ENCODE results near the gene TP53INP2. TPM values are rescaled to one million over a fixed set of nuclear protein-coding genes. Genes with fewer than 3 reads are reported as not detected.

Gene TP53INP2
- total and polyA plus RNA-seq, 2 experiments from 2014 or later = 2.7 to 3.3 TPM

DNA sequence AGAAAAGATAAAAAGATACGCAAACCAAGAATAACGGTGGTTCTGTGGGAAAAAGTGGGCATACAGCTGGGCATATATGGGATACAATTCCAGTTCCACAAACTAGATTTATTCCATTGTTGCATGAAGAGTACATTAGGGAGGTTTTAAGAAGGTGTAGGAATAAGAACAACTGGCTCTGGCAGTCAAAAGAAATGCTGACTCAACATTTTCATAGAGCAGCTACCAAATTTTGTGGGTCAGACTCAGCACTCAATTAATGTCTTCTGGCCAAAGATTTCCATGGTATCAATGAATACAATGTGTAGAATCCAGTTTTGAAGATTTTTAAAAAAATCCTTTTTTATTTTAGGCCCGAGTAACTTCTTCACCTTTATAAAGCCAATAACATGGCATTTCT, 40.2 kb downstream of the TP53INP2 start:
- Histone ChIP-seq H3F3A (replicated peaks; ENCODE audit: low read depth) (no peaks in the 10 kb centered on the region), H2AFZ (no peak overlapping the region), H3K27me3 (ENCODE audit: insufficient read depth) (no peaks in the 10 kb centered on the region), H3K9me2 (ENCODE audit: insufficient read depth) (no peaks in the 10 kb centered on the region), H3K36me3 (ENCODE audit: insufficient read depth) (no peaks in the 10 kb centered on the region), H3K4me1 (ENCODE audit: insufficient read depth) (no peaks in the 10 kb centered on the region), H3K4me3 (no peak overlapping the region), H4K20me1 (replicated peaks; ENCODE audit: insufficient read depth) (no peaks in the 10 kb centered on the region), H3K79me2 (replicated peaks; ENCODE audit: insufficient read depth) (no peaks in the 10 kb centered on the region), H3K27ac (ENCODE audit: low read depth) (no peak overlapping the region), H3K4me2 (no peak overlapping the region)
- Mint-ChIP-seq H3K27ac (no peak overlapping the region), H3K4me1 (no peaks in the 10 kb centered on the region), H3K4me3 (no peak overlapping the region), H3K36me3 (ENCODE audit: low read depth) (no peaks in the 10 kb centered on the region; the same call in 2 of the 3 replicates), H3K9me3 (no peaks in the 10 kb centered on the region), H3K27me3 (ENCODE audit: insufficient read depth, low read depth, poor library complexity) (no peaks in the 10 kb centered on the region)
- no peak for TF ChIP-seq JUNB (IDR thresholded peaks at IDR 0.05; ENCODE audit: unreplicated experiment)
- TF ChIP-seq ZNF114 (CRISPR knock-in tag; IDR thresholded peaks at IDR 0.05) = no peak
- TF ChIP-seq, protein P1, sequence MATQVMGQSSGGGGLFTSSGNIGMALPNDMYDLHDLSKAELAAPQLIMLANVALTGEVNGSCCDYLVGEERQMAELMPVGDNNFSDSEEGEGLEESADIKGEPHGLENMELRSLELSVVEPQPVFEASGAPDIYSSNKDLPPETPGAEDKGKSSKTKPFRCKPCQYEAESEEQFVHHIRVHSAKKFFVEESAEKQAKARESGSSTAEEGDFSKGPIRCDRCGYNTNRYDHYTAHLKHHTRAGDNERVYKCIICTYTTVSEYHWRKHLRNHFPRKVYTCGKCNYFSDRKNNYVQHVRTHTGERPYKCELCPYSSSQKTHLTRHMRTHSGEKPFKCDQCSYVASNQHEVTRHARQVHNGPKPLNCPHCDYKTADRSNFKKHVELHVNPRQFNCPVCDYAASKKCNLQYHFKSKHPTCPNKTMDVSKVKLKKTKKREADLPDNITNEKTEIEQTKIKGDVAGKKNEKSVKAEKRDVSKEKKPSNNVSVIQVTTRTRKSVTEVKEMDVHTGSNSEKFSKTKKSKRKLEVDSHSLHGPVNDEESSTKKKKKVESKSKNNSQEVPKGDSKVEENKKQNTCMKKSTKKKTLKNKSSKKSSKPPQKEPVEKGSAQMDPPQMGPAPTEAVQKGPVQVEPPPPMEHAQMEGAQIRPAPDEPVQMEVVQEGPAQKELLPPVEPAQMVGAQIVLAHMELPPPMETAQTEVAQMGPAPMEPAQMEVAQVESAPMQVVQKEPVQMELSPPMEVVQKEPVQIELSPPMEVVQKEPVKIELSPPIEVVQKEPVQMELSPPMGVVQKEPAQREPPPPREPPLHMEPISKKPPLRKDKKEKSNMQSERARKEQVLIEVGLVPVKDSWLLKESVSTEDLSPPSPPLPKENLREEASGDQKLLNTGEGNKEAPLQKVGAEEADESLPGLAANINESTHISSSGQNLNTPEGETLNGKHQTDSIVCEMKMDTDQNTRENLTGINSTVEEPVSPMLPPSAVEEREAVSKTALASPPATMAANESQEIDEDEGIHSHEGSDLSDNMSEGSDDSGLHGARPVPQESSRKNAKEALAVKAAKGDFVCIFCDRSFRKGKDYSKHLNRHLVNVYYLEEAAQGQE (IDR thresholded peaks at IDR 0.05; ENCODE audit: unreplicated experiment) = no peak
- no peak for TF ChIP-seq CREB1 (CRISPR knock-in tag; IDR thresholded peaks at IDR 0.05; ENCODE audit: low read depth)
- TF ChIP-seq, protein P2, sequence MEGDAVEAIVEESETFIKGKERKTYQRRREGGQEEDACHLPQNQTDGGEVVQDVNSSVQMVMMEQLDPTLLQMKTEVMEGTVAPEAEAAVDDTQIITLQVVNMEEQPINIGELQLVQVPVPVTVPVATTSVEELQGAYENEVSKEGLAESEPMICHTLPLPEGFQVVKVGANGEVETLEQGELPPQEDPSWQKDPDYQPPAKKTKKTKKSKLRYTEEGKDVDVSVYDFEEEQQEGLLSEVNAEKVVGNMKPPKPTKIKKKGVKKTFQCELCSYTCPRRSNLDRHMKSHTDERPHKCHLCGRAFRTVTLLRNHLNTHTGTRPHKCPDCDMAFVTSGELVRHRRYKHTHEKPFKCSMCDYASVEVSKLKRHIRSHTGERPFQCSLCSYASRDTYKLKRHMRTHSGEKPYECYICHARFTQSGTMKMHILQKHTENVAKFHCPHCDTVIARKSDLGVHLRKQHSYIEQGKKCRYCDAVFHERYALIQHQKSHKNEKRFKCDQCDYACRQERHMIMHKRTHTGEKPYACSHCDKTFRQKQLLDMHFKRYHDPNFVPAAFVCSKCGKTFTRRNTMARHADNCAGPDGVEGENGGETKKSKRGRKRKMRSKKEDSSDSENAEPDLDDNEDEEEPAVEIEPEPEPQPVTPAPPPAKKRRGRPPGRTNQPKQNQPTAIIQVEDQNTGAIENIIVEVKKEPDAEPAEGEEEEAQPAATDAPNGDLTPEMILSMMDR (conservative IDR thresholded peaks at IDR 0.05; ENCODE audit: low read depth in 2 of 2) = no peak
- TF ChIP-seq, protein P3, sequence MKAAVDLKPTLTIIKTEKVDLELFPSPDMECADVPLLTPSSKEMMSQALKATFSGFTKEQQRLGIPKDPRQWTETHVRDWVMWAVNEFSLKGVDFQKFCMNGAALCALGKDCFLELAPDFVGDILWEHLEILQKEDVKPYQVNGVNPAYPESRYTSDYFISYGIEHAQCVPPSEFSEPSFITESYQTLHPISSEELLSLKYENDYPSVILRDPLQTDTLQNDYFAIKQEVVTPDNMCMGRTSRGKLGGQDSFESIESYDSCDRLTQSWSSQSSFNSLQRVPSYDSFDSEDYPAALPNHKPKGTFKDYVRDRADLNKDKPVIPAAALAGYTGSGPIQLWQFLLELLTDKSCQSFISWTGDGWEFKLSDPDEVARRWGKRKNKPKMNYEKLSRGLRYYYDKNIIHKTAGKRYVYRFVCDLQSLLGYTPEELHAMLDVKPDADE (IDR thresholded peaks at IDR 0.05) = no peak
- no peak for TF ChIP-seq NANOG (IDR thresholded peaks at IDR 0.05; ENCODE audit: borderline replicate concordance)
- TF ChIP-seq, protein P4, sequence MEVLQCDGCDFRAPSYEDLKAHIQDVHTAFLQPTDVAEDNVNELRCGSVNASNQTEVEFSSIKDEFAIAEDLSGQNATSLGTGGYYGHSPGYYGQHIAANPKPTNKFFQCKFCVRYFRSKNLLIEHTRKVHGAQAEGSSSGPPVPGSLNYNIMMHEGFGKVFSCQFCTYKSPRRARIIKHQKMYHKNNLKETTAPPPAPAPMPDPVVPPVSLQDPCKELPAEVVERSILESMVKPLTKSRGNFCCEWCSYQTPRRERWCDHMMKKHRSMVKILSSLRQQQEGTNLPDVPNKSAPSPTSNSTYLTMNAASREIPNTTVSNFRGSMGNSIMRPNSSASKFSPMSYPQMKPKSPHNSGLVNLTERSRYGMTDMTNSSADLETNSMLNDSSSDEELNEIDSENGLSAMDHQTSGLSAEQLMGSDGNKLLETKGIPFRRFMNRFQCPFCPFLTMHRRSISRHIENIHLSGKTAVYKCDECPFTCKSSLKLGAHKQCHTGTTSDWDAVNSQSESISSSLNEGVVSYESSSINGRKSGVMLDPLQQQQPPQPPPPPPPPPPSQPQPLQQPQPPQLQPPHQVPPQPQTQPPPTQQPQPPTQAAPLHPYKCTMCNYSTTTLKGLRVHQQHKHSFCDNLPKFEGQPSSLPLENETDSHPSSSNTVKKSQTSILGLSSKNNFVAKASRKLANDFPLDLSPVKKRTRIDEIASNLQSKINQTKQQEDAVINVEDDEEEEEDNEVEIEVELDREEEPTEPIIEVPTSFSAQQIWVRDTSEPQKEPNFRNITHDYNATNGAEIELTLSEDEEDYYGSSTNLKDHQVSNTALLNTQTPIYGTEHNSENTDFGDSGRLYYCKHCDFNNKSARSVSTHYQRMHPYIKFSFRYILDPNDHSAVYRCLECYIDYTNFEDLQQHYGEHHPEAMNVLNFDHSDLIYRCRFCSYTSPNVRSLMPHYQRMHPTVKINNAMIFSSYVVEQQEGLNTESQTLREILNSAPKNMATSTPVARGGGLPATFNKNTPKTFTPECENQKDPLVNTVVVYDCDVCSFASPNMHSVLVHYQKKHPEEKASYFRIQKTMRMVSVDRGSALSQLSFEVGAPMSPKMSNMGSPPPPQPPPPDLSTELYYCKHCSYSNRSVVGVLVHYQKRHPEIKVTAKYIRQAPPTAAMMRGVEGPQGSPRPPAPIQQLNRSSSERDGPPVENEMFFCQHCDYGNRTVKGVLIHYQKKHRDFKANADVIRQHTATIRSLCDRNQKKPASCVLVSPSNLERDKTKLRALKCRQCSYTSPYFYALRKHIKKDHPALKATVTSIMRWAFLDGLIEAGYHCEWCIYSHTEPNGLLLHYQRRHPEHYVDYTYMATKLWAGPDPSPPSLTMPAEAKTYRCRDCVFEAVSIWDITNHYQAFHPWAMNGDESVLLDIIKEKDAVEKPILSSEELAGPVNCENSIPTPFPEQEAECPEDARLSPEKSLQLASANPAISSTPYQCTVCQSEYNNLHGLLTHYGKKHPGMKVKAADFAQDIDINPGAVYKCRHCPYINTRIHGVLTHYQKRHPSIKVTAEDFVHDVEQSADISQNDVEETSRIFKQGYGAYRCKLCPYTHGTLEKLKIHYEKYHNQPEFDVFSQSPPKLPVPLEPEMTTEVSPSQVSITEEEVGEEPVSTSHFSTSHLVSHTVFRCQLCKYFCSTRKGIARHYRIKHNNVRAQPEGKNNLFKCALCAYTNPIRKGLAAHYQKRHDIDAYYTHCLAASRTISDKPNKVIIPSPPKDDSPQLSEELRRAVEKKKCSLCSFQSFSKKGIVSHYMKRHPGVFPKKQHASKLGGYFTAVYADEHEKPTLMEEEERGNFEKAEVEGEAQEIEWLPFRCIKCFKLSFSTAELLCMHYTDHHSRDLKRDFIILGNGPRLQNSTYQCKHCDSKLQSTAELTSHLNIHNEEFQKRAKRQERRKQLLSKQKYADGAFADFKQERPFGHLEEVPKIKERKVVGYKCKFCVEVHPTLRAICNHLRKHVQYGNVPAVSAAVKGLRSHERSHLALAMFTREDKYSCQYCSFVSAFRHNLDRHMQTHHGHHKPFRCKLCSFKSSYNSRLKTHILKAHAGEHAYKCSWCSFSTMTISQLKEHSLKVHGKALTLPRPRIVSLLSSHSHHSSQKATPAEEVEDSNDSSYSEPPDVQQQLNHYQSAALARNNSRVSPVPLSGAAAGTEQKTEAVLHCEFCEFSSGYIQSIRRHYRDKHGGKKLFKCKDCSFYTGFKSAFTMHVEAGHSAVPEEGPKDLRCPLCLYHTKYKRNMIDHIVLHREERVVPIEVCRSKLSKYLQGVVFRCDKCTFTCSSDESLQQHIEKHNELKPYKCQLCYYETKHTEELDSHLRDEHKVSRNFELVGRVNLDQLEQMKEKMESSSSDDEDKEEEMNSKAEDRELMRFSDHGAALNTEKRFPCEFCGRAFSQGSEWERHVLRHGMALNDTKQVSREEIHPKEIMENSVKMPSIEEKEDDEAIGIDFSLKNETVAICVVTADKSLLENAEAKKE (CRISPR knock-in tag; IDR thresholded peaks at IDR 0.05) = no peak
- ATAC-seq (no peak), DNase-seq (ENCODE audit: low spot score) (no peak)
